Cardiac muscle cell (in vitro differentiated cells and primary cell): ENCODE results near the gene PDCD4. TPM values are rescaled to one million over a fixed set of nuclear protein-coding genes. Genes with fewer than 3 reads are reported as not detected.

ENCODE experiments used
- DNase-seq, 2 donors: peaks; one replicate each; pipeline versions ENCODE4 v3.0.0 to v3.0.0-alpha.2; 2010 to 2017; ENCODE audit warnings: low read depth in 1 of 2, low spot score in 1 of 2
- H3K27ac ChIP-seq: fragments of 200-600 bp; sonication (generic); 2 replicates; pipeline ENCODE4 v1.5.1; 2016
- H3K27me3 ChIP-seq: fragments of 200-600 bp; sonication (generic); 2 replicates; pipeline ENCODE4 v1.6.0; 2016; ENCODE audit warnings: control low read depth
- H3K36me3 ChIP-seq: fragments of 200-600 bp; sonication (generic); 2 replicates; pipeline ENCODE4 v1.5.1; 2016; ENCODE audit warnings: control low read depth
- H3K4me1 ChIP-seq: fragments of 200-600 bp; sonication (generic); 2 replicates; pipeline ENCODE4 v1.8.1; 2017; ENCODE audit warnings: low read depth, mild to moderate bottlenecking, mixed run types
- H3K4me3 ChIP-seq: fragments of 200-600 bp; sonication (generic); 2 replicates; pipeline ENCODE4 v1.5.1; 2016; ENCODE audit warnings: mild to moderate bottlenecking
- H3K9me3 ChIP-seq: fragments of 200-600 bp; sonication (generic); 2 replicates; pipeline ENCODE4 v1.5.1; 2017; ENCODE audit warnings: low read depth, mild to moderate bottlenecking, control low read depth
- CTCF ChIP-seq: IDR thresholded peaks from 2 replicates; pipeline ENCODE4 v1.5.1; 2012; ENCODE audit warnings: low read depth, mild to moderate bottlenecking, low read length
- polyA plus RNA-seq: library from polyadenylated mRNA; unstranded; fragments of >200 nt; fragmentation: Nextera tagmentation; extraction: Ambion mirVana; gene quantifications from 2 replicates; pipeline ENCODE4 v1.2.1, GENCODE V29; 2016
- total RNA-seq: library from RNA; depleted of rRNA; stranded (reverse); fragments of >200 nt; gene quantifications from 2 replicates; pipeline ENCODE4 v1.2.3, GENCODE V29; 2016

Gene PDCD4
- total and polyA plus RNA-seq, 2 experiments from 2014 or later: 84.9 to 98.7 TPM

- DNase-seq: peak in 1 of 2 donors; percentile 92
- Histone ChIP-seq H3K27me3 (no peaks in the 10 kb centered on the region), H3K36me3 (no peaks in the 10 kb centered on the region), H3K4me1 (peaks cover 25% of the 10 kb centered on the region), H3K27ac (peak overlapping the region; percentile 44), H3K9me3 (no peaks in the 10 kb centered on the region), H3K4me3 (no peak overlapping the region)
- no peak for TF ChIP-seq CTCF
Observed at GRCh38 chr10:110859973-110860376, 11.8 kb upstream of the PDCD4 start.

- Histone ChIP-seq H3K27me3 (no peaks in the 10 kb centered on the region), H3K36me3 (no peaks in the 10 kb centered on the region), H3K4me3 (no peak overlapping the region), H3K27ac (peak overlapping the region; percentile 44), H3K9me3 (no peaks in the 10 kb centered on the region), H3K4me1 (peaks cover 29% of the 10 kb centered on the region)
- DNase-seq: no peak
- TF ChIP-seq CTCF: no peak
Observed at GRCh38 chr10:110860576-110861241, 11.0 kb upstream of the PDCD4 start.

- Histone ChIP-seq H3K4me3 (no peak overlapping the region), H3K27me3 (no peaks in the 10 kb centered on the region), H3K9me3 (no peaks in the 10 kb centered on the region), H3K4me1 (peaks cover 29% of the 10 kb centered on the region), H3K36me3 (no peaks in the 10 kb centered on the region), H3K27ac (no peak overlapping the region)
- DNase-seq: no peak
- no peak for TF ChIP-seq CTCF
Observed at GRCh38 chr10:110861476-110861875, 10.3 kb upstream of the PDCD4 start.

GRCh38 chr10:110861930-110862649 lies 9.6 kb upstream of the PDCD4 start:
- Histone ChIP-seq H3K36me3 (no peaks in the 10 kb centered on the region), H3K9me3 (no peaks in the 10 kb centered on the region), H3K27me3 (no peaks in the 10 kb centered on the region), H3K4me1 (peaks cover 28% of the 10 kb centered on the region), H3K4me3 (no peak overlapping the region), H3K27ac (no peak overlapping the region)
- DNase-seq: no peak
- TF ChIP-seq CTCF: no peak

GRCh38 chr10:110862961-110863360 lies 8.8 kb upstream of the PDCD4 start:
- no peak overlapping the region for H3K27ac ChIP-seq

More at GRCh38 chr10:110862961-110863360, 8.8 kb upstream of the PDCD4 start:
- no peak for DNase-seq
- Histone ChIP-seq H3K9me3 (no peaks in the 10 kb centered on the region), H3K36me3 (no peaks in the 10 kb centered on the region), H3K27me3 (no peaks in the 10 kb centered on the region), H3K4me1 (peaks cover 20% of the 10 kb centered on the region), H3K4me3 (no peak overlapping the region)
- no peak for TF ChIP-seq CTCF
